GM15510 (cell line): Measurements from ENCODE around the gene GUCD1.

ENCODE experiments used
- POLR2A ChIP-seq: IDR thresholded peaks from 3 replicates; pipeline ENCODE4 v1.6.1; 2011; ENCODE audit warnings: borderline replicate concordance; ENCODE audit not compliant: insufficient read length; ENCODE audit errors: extremely low read depth

GUCD1 gene

DNA sequence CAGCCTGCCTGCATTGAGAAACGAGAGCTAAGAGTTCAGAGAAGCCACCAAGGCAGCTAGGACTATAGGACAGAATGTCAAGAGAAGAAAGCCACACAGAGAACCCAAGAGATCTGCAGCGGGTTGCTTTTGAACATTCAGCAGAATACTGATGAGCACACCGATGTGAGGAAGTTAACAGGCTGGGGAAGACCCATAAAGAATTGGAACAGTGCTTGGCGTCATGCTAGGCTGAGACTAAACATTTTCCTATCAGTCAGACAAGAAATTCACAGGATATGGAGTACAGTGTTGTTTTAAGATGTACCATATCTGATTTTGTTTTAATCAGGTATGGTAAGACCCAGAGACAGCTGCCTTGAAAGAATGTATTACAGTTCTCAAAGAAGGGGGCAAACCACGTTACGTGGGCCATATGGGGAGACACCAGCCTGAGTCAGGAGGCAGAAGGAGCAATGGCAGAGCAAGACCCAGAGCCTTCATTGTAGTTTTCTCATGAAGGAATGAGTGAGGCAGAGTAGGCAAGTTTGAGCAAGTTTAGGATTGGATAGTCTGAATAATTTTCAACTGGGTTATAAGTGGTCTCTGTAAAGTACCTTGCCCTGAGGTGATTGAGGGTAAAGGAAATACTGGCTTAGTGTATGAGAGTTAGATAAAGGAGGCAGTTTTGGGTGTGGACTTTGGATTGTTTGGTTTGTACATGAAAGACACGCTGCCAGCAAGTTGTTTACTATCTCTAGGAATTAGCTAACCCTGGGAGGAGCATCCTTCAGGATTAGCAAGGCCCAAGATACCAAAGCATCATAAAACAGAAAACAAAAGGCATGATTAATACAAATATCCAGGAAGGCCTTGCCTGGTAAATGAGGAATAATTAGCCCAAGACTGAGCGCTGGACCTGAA lies 23.7 kb upstream of the GUCD1 start:
- TF ChIP-seq POLR2A: no peak

DNA sequence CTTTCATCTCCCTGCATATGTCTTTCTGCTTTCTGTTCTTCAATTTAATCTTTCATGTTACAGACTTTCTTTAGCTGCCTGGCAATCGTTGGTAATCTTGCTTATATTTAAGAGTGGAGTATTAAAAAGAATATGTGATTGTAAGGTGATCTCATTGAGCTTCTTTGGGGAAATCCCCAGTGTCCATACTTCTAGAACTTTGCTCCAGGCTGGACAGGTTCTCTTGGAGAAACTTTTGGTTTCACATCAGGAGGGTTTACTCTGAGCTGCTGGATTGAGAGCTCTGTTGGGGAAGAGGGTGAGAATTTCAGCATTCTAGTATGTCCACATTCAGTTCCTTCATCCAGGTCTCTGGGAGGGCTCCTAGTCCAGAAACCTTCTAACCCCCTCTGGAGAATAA lies 21.8 kb upstream of the GUCD1 start:
- no peak for TF ChIP-seq POLR2A

DNA sequence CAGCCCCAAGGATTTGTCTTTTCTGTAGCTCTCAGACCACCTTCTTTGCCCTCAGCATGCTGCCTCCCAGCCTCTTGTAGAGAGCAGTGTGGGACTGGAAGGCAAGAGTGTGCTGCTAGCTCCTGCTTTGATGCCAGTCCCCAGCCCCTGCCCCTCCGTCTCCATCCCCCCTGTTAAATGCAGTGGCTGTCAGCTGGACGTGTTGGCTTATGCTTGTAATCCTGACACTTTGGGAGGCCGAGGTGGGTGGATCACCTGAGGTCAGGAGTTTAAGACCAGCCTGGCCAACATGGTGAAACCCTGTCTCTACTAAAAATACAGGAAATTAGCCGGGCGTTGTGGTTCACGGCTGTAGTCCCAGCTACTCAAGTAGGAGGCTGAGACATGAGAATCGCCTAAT lies 16.3 kb upstream of the GUCD1 start:
- TF ChIP-seq POLR2A: no peak

DNA sequence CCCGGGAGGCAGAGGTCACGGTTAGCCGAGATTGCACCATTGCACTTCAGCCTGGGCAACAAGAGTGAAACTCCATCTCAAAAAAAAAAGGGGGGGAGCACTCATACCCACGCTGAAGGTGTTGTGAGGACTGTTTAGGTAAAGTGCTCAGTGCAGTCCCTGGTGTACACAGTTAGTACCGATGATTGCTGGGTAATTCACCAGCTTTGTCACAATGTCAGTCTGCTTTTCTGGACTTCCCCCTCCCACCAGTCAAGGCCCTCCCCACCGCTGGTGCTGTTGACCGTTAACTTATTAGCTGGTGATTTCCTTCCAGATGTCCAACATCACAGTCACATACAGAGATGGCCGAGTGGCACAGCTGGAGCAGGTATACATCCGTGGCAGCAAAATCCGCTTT lies 12.7 kb upstream of the GUCD1 start:
- no peak for TF ChIP-seq POLR2A

DNA sequence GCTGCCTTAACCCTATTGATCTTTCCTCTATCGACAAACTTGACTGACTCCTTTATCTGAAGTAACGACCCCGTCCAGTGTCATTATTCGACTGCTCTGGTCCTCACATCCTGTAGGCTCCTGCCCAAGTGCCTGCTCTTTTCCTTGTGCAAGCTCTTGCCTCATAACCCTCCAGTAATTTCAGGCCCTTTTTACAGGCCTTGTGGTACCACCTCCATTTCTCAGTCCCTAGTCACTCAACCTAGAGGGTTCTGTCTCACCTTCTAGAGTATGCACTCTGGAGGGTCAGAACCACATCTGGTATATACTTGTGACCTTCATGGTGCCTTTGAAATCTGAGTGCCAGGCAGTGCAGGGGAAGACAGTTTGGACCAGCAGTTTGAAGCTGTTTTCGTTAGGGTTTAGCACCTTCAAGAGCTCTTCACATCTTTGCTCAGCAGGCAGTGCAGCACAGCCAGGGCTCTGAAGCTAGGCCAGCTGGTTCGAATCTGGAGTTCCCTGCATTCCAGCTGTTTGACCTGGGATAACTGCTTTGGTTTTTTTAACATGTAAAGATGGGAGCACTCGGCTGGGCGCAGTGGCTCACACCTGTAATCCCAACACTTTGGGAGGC lies 12.1 kb upstream of the GUCD1 start:
- TF ChIP-seq POLR2A: no peak

DNA sequence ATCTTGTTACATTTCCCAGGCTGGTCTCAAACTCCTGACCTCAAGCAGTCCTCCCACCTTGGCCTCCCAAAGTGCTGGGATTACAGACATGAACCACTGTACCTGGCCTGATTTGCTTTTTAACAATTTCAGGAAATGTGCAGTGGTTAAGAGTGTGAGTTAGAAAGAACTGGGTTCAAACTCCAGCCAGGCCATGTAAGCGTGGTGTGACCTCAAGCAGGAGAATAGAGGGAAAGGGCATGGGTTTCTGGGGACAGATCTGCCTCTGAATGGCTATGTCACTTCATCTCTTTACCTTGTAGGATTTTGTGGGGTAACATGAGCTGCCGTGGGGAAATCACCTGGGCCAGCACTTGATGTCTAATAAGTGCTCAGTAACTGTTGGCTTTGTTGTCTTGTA lies 10.1 kb upstream of the GUCD1 start:
- no peak for TF ChIP-seq POLR2A

DNA sequence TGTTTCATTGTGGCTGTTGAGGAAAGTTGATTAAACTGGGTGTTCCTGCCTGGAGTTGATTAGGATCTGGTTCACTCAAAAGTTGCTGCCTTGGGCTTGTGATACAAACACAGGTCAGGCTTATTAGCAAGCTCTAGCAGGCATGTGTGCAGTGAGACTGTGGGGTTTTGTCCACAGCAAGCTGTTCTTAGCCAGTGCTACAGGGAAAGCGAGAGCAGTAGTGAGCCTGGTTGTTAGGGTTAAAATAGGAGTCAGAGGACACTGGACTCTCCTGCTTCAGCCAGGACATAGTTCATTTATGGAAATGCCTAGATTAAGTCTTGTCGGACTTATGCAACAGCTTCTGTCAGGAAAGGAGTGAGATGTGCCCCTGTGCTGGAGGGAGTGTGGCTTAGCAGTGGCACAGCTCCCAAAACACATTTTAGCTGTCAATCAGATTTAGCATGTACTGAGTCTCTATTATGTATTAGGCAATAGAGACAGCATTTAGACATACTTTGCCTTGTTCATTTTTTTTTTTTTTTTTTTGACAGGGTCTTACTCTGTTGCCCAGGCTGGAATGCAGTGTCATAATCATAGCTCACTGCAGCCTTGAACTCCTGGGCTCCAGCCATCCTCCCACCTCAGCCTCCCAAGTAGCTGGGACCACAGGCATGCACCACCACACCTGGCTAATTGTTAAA lies 9.6 kb upstream of the GUCD1 start:
- no peak for TF ChIP-seq POLR2A

DNA sequence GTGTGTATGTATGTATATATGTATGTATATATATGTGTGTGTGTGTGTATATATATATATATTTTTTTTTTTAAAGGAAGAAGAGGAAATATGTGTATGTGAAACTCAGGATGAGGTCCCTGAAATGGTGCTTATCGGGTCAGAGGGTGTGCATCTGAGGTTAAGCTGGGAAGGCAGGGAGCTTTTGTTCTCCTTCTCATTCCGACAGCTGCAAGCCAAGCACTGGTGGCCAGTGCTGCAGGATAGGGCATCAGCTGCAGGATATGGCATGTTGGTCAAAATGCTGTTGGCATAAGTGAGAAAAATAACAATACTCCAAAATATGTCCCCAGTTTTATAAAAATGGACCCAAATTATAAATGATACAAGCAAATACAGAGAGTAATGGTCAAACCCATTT lies 8.3 kb upstream of the GUCD1 start:
- TF ChIP-seq POLR2A: no peak

DNA sequence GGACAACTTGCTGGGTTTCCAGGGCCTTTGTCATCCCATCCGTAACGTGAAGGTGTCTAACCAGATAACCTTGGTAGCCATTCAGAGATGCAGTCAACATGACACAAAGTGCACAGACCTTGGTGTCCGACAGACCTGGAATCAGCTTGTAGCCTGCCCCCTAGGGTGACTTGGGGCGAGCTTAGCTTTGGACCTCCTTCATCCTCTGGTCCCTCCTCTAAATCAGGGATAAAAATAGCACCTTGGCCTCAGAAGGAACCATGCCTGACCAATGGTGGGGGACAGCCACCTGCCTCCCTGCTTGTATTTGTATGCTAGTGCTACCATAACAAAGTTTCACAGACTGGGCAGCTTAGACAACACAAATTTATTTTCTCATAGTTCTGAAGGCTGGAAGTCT lies 4.5 kb upstream of the GUCD1 start:
- TF ChIP-seq POLR2A: no peak

DNA sequence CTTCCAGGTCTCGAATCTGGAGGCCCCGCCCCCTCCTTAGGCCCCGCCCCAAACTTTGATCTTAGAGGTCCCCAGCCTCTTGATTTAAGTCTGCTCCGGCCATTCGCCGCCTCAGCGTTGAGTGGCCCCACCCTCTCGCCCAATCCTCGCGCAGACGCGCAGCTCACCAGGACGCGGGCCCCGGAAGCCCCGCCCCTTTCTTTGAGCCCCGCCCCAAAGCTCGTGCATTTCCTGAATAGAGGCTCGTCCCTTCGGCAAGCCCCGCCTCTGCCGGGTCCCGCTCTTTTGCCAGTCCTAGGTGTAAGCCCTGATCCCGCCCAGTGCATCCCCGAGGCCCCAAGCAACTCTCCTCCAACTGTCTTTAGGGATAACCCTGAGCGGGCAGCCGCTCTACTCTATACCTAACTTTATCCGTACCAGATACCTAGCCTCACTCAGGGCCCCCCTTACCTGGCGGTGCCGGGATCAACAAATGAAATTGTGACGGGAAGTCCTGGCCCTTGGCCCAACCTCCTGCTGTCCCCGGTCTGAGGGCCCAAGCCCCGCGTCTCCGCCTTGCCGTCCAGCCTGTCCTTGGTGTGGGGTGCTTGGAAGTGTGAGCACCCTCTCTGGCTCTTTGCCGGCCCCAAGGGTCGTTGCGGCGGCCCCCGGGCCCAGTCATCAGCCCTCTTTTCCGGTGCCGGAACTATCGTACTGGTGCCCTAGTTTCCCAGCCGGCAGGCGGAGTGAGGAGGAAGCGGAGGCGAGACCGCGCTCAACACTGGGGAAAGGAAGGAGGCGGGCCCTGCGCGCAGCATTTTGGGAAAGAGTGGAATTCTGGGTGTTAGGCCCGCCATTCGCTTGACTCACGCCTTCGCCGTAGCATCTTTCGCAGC lies 464 bp upstream of the GUCD1 start, which contains the start of gene SNRPD3:
Gene SNRPD3, plus strand, starts transcription at position 835 of the 875 bp plus-strand sequence. CDS start 1,676 bp downstream, outside the sequence.
- peak; percentile 73 for TF ChIP-seq POLR2A

DNA sequence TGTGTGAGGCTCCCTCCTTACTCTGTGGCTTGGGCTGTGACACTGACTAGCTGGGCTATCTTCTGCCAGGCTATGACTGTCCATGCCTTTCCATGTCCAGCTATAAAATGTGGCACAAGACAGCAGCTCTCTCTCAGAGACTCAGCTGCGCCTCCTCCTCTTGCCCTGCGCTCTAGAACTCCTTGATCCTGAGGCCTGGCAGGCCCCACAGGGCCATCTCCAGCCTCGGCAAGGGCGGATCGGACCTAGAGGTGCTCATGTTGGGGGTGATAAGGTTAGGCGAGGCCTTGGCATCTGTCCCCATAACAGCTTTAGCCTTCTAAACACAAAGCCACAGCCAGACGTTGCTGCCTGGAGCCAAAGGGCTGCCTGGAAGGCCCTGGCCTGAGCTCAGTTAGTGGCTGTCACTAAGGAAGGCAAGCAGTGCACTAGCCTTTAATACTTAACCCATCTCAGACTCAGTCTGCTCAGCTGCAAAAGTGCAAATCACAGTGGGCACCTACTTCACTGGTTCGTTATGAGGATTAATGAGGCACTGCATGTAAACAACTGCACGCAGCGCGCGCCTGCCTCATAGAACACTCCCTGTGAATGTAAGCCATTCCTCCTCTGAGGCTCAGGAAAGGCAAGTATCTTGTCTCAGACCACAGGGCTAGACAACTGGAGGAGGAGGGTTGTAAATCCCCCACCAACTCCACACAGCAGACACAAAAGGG lies 1.2 kb downstream of the GUCD1 start:
- TF ChIP-seq POLR2A: no peak

DNA sequence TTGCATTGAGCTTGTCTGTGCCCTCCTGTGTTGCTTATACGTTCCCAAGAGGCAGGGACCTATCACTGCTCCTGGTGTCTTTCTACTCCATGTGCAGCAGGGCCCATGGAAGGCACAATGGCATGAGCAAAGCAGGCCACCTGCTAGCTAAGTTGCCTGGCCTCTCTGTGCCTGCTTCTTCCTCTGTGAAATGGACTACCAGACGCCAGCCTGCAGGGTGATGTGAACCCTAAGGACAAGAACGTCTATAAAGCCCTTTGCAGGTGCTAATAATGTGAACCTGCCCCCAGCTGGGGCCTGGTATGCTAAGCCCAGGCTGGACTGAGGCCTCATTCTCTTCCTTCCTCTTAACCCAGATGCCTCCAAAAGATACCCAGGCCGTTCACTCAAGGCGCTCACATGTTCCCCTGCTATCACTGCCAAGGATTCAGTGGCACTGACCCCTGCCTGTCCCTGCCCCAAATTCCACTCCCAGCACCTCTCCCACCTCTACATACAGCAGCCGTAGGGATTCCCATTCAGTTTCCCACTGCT lies 4.0 kb downstream of the GUCD1 start:
- no peak for TF ChIP-seq POLR2A

DNA sequence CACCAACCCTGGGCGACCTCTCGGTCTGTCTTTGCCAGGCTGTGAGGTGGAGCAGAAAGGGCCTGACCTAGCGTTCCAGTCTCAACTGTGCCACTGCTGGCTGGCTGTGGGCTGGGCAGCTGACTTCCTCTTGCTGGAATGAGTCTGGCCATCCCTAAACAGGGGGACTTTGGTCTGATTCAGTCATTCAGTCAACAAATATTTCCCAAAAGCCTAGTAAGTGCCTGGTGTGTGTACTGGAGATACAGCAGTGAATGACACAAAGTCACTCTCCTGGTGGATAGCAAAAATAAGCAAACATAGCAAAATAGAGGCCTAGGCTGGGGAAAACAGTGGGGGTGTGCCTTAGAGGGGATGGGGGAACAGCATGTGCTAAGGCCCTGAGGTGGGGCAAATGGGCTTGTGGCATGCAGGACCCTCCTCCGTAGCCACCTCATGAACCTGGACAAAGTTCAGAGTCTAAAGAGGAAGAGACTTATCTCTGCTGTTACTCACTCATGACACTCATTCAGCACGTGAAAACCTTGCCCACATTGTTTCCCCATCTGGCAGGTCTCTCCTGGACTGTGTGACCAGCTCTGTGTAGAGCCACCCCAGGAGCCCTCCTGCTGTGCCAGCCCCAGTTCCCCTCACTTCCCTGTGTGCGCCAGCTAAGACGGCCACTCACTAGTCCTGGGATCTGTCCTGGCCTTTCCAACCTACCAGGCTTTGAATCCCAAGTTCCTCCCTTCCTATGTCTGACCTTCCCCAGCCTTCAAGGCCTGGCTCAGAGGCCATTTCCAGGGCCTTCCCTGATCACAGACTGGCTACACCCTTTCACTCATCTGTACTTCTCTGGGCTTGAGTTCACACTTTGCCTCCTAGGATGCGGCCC lies 4.7 kb downstream of the GUCD1 start:
- no peak for TF ChIP-seq POLR2A
